ENCODE results near the gene PTPRK.
"Not testable (repeated sequence)": the region's sequence is repeated elsewhere in the genome, so short reads cannot be mapped to it uniquely, and the experiment has no call there.

- TF ChIP-seq, protein P1, sequence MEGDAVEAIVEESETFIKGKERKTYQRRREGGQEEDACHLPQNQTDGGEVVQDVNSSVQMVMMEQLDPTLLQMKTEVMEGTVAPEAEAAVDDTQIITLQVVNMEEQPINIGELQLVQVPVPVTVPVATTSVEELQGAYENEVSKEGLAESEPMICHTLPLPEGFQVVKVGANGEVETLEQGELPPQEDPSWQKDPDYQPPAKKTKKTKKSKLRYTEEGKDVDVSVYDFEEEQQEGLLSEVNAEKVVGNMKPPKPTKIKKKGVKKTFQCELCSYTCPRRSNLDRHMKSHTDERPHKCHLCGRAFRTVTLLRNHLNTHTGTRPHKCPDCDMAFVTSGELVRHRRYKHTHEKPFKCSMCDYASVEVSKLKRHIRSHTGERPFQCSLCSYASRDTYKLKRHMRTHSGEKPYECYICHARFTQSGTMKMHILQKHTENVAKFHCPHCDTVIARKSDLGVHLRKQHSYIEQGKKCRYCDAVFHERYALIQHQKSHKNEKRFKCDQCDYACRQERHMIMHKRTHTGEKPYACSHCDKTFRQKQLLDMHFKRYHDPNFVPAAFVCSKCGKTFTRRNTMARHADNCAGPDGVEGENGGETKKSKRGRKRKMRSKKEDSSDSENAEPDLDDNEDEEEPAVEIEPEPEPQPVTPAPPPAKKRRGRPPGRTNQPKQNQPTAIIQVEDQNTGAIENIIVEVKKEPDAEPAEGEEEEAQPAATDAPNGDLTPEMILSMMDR (IDR thresholded peaks at IDR 0.05), result not testable (repeated sequence)
- not testable (repeated sequence) for TF ChIP-seq EZH2 (IDR thresholded peaks at IDR 0.05; ENCODE audit: borderline replicate concordance, insufficient read depth, low read depth, low read length, poor library complexity, severe bottlenecking)
These were observed 33.8 kb downstream of the PTPRK start for GRCh38 chr6:128486580-128486979.
